Right cardiac atrium (tissue), 5 donors: ENCODE data around the gene PVR. TPM values are rescaled to one million over a fixed set of nuclear protein-coding genes. Genes with fewer than 3 reads are reported as not detected.
"Not testable (repeated sequence)": the region's sequence is repeated elsewhere in the genome, so short reads cannot be mapped to it uniquely, and the experiment has no call there.

ENCODE experiments used
- ATAC-seq, 2 donors: fragments of 200-7000 bp; cut with Tn5 transposase; one replicate each; pipeline versions ENCODE4 v1.8.0 to v1.9.1; 2020; ENCODE audit warnings: moderate library complexity in 2 of 2, mild to moderate bottlenecking in 1 of 2
- DNase-seq, 3 donors: peaks; one replicate each; pipeline ENCODE4 v3.0.0-alpha.2; 2020
- H3K27ac ChIP-seq: one replicate; pipeline ENCODE4 v1.5.1; 2013; ENCODE audit warnings: mild to moderate bottlenecking, low read length, control low read depth, moderate library complexity
- H3K27me3 ChIP-seq: one replicate; pipeline ENCODE4 v1.6.1; 2013; ENCODE audit not compliant: control insufficient read depth, insufficient read depth
- H3K4me1 ChIP-seq: one replicate; pipeline ENCODE4 v1.6.1; 2013; ENCODE audit warnings: low read length; ENCODE audit not compliant: control insufficient read depth, insufficient read depth
- H3K4me3 ChIP-seq: one replicate; pipeline ENCODE4 v1.5.1; 2013; ENCODE audit warnings: low read length, control low read depth
- H3K9me3 ChIP-seq: one replicate; pipeline ENCODE4 v1.6.1; 2013; ENCODE audit warnings: low read length; ENCODE audit not compliant: control insufficient read depth
- WGBS: extraction: QIAGEN DNeasy Blood & Tissue Kit; methylation state at CpG from one replicate; pipeline ENCODE4 v1.1.7; 2013; 5-methylcytosine and 5-hydroxymethylcytosine counted together
- intact Hi-C, 4 donors: fragments of 100-400 bp; cut with DNase I; formaldehyde crosslinking; loops; one replicate each; pipeline versions ENCODE4 v1.11.0 to v1.14.0; 2022 to 2023
- polyA plus RNA-seq: library from polyadenylated mRNA; stranded (reverse); fragments of 200-250 nt; gene quantifications from one replicate; pipeline ENCODE4 v1.2.3, GENCODE V29; 2013
- total RNA-seq, 4 donors: library from RNA; stranded (reverse); fragmentation: NEBNext Ultra II Directional; extraction: Animal tissue kit (Norgen Biotek cat#: 25700); gene quantifications; one replicate each; pipeline ENCODE4 v1.2.1, GENCODE V29; 2021
- donor health status: healthy with polysubstance abuse.
- donor health status: DM: no; HTN: yes; CAD: no.
- donor health status: DM: no; HTN: no; CAD: no.
- donor health status: DM: no; HTN: yes; CAD: no; lungs with severe emphysema.
- donor health status: DM: yes; HTN: yes; CAD: no.

Gene PVR
- total and polyA plus RNA-seq, 5 donors, result 25.0 to 44.8 (median 27.3) TPM

- H3K27me3 ChIP-seq, H3K9me3 ChIP-seq, ATAC-seq, intact Hi-C loops, H3K4me1 ChIP-seq, H3K27ac ChIP-seq: not testable (repeated sequence)
- WGBS, result 4% methylated on average over 5 of the region's 5 CpGs
- H3K4me3 ChIP-seq, result peak overlapping the region; percentile 4
- peak in 2 of 3 donors; percentile 67 to 72 for DNase-seq
These were observed 9.7 kb upstream of the PVR start for GRCh38 chr19:44634058-44634457.

GRCh38 chr19:44634785-44635184 lies 8.9 kb upstream of the PVR start:
- Histone ChIP-seq H3K4me3 (no peak overlapping the region), H3K27me3 (no peaks in the 10 kb centered on the region), H3K4me1 (no peaks in the 10 kb centered on the region), H3K9me3 (no peaks in the 10 kb centered on the region), H3K27ac (no peak overlapping the region)
- no peak for DNase-seq
- WGBS, result 95% methylated on average over 2 of the region's 2 CpGs
- peak in 1 of 2 donors; percentile 20 for ATAC-seq
- intact Hi-C loops, result no loop called here

- H3K9me3 ChIP-seq, result no peaks in the 10 kb centered on the region
- no peak overlapping the region for H3K4me3 ChIP-seq
- DNase-seq (no peak), ATAC-seq (peak; percentile 40 to 57)
- intact Hi-C loops, result no loop called here
- H3K4me1 ChIP-seq, result no peaks in the 10 kb centered on the region
- H3K27me3 ChIP-seq, result no peaks in the 10 kb centered on the region
- no peak overlapping the region for H3K27ac ChIP-seq
- 76% methylated on average over 3 of the region's 3 CpGs for WGBS
These were observed 7.9 kb upstream of the PVR start for GRCh38 chr19:44635581-44636438.

- WGBS, result 77% methylated on average over 11 of the region's 11 CpGs
- ATAC-seq (no peak), DNase-seq (no peak)
- Histone ChIP-seq H3K9me3 (no peaks in the 10 kb centered on the region), H3K4me3 (no peak overlapping the region), H3K27me3 (no peaks in the 10 kb centered on the region), H3K4me1 (no peaks in the 10 kb centered on the region), H3K27ac (no peak overlapping the region)
- intact Hi-C loops, result no loop called here
These were observed 7.0 kb upstream of the PVR start for GRCh38 chr19:44636439-44637389.

- intact Hi-C loops, result no loop called here
- 94% methylated on average over 5 of the region's 5 CpGs for WGBS
- H3K4me3 ChIP-seq, result no peak overlapping the region
- H3K27me3 ChIP-seq, result no peaks in the 10 kb centered on the region
- H3K4me1 ChIP-seq, result no peaks in the 10 kb centered on the region
- no peak overlapping the region for H3K27ac ChIP-seq
- no peaks in the 10 kb centered on the region for H3K9me3 ChIP-seq
- DNase-seq (no peak), ATAC-seq (no peak)
These were observed 6.3 kb upstream of the PVR start for GRCh38 chr19:44637390-44637764.

GRCh38 chr19:44640518-44640917 lies 3.2 kb upstream of the PVR start:
- Histone ChIP-seq H3K27me3 (no peaks in the 10 kb centered on the region), H3K4me3 (no peak overlapping the region), H3K9me3 (no peaks in the 10 kb centered on the region), H3K4me1 (no peaks in the 10 kb centered on the region), H3K27ac (no peak overlapping the region)
- 74% methylated on average over 3 of the region's 3 CpGs for WGBS
- ATAC-seq (no peak), DNase-seq (no peak)
- intact Hi-C loops, result no loop called here

GRCh38 chr19:44641501-44642265 lies 2.0 kb upstream of the PVR start:
- Histone ChIP-seq H3K4me3 (no peak overlapping the region), H3K27ac (no peak overlapping the region), H3K9me3 (no peaks in the 10 kb centered on the region), H3K4me1 (peaks cover 2% of the 10 kb centered on the region), H3K27me3 (no peaks in the 10 kb centered on the region)
- ATAC-seq, result no peak
- intact Hi-C loops, result no loop called here
- no peak for DNase-seq
- WGBS, result 87% methylated on average over 9 of the region's 9 CpGs

- no peak overlapping the region for H3K4me3 ChIP-seq
- no peaks in the 10 kb centered on the region for H3K27me3 ChIP-seq
- DNase-seq, result no peak
- 59% methylated on average over 1 of the region's 1 CpG for WGBS
- no peak for ATAC-seq
- intact Hi-C loops, result no loop called here
- no peak overlapping the region for H3K27ac ChIP-seq
- H3K4me1 ChIP-seq, result peaks cover 7% of the 10 kb centered on the region
- H3K9me3 ChIP-seq, result no peaks in the 10 kb centered on the region
These were observed 1.3 kb upstream of the PVR start for GRCh38 chr19:44642377-44642776.

GRCh38 chr19:44644402-44645016 lies 799 bp downstream of the PVR start:
- DNase-seq, result no peak
- intact Hi-C loops, result no loop called here
- peak overlapping the region; percentile 61 for H3K27ac ChIP-seq
- peak overlapping the region; percentile 83 for H3K4me3 ChIP-seq
- H3K27me3 ChIP-seq, result no peaks in the 10 kb centered on the region
- no peaks in the 10 kb centered on the region for H3K9me3 ChIP-seq
- peak; percentile 14 to 52 for ATAC-seq
- 10% methylated on average over 13 of the region's 13 CpGs for WGBS
- H3K4me1 ChIP-seq, result peaks cover 18% of the 10 kb centered on the region

- WGBS, result 79% methylated on average over 8 of the region's 8 CpGs
- ATAC-seq, result no peak
- intact Hi-C loops, result no loop called here
- Histone ChIP-seq H3K4me3 (no peak overlapping the region), H3K27ac (no peak overlapping the region), H3K9me3 (no peaks in the 10 kb centered on the region), H3K27me3 (no peaks in the 10 kb centered on the region), H3K4me1 (peaks cover 18% of the 10 kb centered on the region)
- DNase-seq, result no peak
These were observed 1.8 kb downstream of the PVR start for GRCh38 chr19:44645407-44646048.
